GM12865 (cell line): ENCODE measurements around the gene BHLHE40.

ENCODE experiments used
- DNase-seq: peaks from one replicate; pipeline ENCODE4 v3.0.0; 2010; ENCODE audit warnings: low read depth
- H3K4me3 ChIP-seq: 2 replicates; pipeline ENCODE4 v1.5.1; 2011; ENCODE audit warnings: mild to moderate bottlenecking, low read depth, low read length, control low read depth
- TF ChIP-seq, protein P1 (sequence below): IDR thresholded peaks from 2 replicates; pipeline ENCODE4 v1.5.1; 2011; ENCODE audit warnings: low read length, control low read depth, low read depth, inconsistent platforms; ENCODE audit not compliant: insufficient read depth; ENCODE audit errors: missing control alignments

Gene BHLHE40

DNA sequence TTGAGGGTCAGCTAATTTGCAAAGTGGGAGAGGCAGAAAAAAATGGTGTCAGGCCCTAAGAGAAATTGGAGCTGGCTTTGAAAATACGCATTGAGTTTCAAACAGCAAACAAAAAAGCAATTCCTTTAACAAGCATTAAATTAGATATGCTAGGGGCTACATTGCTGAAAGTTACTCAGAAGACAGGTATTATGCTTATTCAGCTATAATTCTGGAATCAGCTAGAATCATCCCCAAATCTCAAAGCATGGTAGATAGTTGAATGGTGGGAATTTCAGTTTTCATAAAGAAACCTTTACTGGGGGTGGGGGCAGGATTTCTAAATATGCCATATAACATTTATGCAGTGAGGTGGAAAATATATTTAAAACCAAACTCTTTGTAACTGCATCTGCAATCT lies 50.5 kb downstream of the BHLHE40 start:
- no peak for DNase-seq
- TF ChIP-seq, protein P1, sequence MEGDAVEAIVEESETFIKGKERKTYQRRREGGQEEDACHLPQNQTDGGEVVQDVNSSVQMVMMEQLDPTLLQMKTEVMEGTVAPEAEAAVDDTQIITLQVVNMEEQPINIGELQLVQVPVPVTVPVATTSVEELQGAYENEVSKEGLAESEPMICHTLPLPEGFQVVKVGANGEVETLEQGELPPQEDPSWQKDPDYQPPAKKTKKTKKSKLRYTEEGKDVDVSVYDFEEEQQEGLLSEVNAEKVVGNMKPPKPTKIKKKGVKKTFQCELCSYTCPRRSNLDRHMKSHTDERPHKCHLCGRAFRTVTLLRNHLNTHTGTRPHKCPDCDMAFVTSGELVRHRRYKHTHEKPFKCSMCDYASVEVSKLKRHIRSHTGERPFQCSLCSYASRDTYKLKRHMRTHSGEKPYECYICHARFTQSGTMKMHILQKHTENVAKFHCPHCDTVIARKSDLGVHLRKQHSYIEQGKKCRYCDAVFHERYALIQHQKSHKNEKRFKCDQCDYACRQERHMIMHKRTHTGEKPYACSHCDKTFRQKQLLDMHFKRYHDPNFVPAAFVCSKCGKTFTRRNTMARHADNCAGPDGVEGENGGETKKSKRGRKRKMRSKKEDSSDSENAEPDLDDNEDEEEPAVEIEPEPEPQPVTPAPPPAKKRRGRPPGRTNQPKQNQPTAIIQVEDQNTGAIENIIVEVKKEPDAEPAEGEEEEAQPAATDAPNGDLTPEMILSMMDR = no peak
- no peak overlapping the region for H3K4me3 ChIP-seq

DNA sequence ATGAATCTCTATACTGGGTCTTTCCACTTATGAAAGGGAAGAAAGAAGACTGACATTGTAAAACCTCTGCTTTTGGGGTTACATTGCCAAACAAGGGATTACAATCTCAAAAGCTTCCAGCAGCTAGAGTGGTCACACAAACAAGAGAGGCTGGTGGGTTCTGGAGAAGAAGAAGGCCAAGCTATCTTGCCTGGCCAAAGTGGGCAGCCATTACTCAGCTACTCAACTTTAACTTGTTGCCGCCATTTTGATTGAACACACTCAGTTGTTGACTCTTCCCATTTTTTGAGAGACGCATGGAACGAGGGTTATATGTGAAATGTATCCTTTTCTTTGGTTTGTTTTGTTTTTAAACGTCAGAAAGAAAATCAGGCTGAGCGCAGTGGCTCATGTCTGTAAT lies 50.9 kb downstream of the BHLHE40 start:
- no peak overlapping the region for H3K4me3 ChIP-seq
- TF ChIP-seq, protein P1 = no peak
- DNase-seq = no peak

DNA sequence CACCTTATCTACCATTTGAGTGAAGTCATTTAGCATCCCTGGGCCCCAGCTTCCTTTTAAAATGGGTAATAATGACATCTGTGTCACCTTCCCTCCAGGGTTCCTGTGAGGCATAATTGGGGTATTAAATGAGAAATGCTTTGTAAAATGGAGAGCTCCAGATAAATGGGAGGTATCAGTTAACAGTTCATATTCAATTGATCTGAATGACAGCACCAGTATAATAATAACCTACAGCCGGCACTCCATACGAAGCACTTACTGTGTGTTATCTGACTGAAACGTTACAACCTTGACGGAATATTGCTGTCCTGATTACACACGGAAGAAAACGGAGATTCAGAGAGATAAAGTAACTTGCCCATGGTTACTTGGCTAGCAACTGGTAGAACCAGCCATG lies 53.6 kb downstream of the BHLHE40 start:
- no peak overlapping the region for H3K4me3 ChIP-seq
- TF ChIP-seq, protein P1 = no peak
- no peak for DNase-seq
